Progenitor cell of endocrine pancreas (in vitro differentiated cells): ENCODE results near the gene CEMIP2. TPM values are rescaled to one million over a fixed set of nuclear protein-coding genes. Genes with fewer than 3 reads are reported as not detected.

Experiments used
- DNase-seq: peaks from one replicate; pipeline ENCODE4 v3.0.0; 2021; ENCODE audit warnings: low spot score; ENCODE audit not compliant: unreplicated experiment
- H3K27ac Mint-ChIP-seq: 2 replicates; pipeline ENCODE4 v1.8.0; 2021; ENCODE audit warnings: mild to moderate bottlenecking, moderate library complexity, mixed read lengths
- H3K27me3 Mint-ChIP-seq: 2 replicates; pipeline ENCODE4 v1.8.0; 2021; ENCODE audit warnings: mixed read lengths
- H3K36me3 Mint-ChIP-seq: 2 replicates; pipeline ENCODE4 v1.8.0; 2022; ENCODE audit warnings: mixed read lengths; ENCODE audit not compliant: insufficient read depth
- H3K4me1 Mint-ChIP-seq: 2 replicates; pipeline ENCODE4 v1.8.0; 2021; ENCODE audit warnings: low read depth, mixed read lengths
- H3K4me3 Mint-ChIP-seq: 2 replicates; pipeline ENCODE4 v1.8.0; 2021; ENCODE audit warnings: low read depth, mild to moderate bottlenecking, moderate library complexity, mixed read lengths
- H3K9me3 Mint-ChIP-seq: 2 replicates; pipeline ENCODE4 v1.8.0; 2021; ENCODE audit warnings: low read depth, mixed read lengths
- total RNA-seq: library from RNA; stranded (reverse); gene quantifications from 2 replicates; pipeline ENCODE4 v1.2.1, GENCODE V29; 2021
- TF ChIP-seq, protein P1 (sequence below): fragments of 200-600 bp; sonication (generic); IDR thresholded peaks from one replicate; pipeline ENCODE4 v1.5.0; 2021; ENCODE audit warnings: antibody characterized with exemption, mild to moderate bottlenecking; ENCODE audit not compliant: unreplicated experiment

The CEMIP2 gene
- total RNA-seq, 1 donor from 2014 or later, result 56.7 TPM

DNA sequence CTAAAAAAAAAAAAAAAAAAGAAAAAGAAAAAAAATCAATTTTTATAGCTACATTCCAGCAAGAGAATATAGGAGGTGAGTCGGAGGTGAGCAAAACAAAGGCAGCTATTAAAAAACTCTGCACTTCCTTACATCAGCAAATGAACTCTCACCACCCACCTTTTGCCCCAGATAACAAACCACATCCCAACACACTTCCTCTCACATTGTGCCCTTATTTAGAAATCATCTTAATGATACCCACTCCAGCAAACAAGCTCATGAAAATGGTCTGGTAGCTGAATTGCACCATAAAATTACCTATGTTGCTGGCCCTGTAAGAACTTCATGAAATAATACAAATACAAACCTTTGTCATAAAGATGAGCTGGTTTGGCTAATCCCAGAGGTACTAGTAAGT is 82.9 kb downstream of the CEMIP2 start:
- Mint-ChIP-seq H3K27ac (no peak overlapping the region), H3K36me3 (peaks cover 18% of the 10 kb centered on the region)

DNA sequence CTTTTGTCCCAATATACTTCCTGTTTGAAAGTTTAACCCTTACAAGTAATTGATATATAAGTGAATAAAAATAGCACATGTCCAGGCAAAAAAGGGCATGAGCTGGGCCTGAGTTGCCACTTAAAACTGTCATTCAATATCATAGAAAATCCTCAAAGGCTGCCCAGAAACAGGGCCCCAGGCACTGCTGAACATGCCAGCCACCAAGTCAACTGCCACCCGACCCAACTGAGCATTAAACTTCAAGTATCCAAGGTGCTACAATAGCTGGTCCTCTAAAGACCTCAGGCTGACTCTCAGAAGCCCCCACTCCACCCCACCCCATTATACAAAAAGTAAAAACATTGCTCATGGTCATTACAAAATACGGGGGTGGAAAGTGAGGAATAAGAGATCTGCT is 83.7 kb downstream of the CEMIP2 start:
- peaks cover 12% of the 10 kb centered on the region for H3K36me3 Mint-ChIP-seq
- no peak for DNase-seq
- H3K4me3 Mint-ChIP-seq, result no peak overlapping the region
- no peak overlapping the region for H3K27ac Mint-ChIP-seq
- H3K27me3 Mint-ChIP-seq, result no peaks in the 10 kb centered on the region
- TF ChIP-seq, protein P1, sequence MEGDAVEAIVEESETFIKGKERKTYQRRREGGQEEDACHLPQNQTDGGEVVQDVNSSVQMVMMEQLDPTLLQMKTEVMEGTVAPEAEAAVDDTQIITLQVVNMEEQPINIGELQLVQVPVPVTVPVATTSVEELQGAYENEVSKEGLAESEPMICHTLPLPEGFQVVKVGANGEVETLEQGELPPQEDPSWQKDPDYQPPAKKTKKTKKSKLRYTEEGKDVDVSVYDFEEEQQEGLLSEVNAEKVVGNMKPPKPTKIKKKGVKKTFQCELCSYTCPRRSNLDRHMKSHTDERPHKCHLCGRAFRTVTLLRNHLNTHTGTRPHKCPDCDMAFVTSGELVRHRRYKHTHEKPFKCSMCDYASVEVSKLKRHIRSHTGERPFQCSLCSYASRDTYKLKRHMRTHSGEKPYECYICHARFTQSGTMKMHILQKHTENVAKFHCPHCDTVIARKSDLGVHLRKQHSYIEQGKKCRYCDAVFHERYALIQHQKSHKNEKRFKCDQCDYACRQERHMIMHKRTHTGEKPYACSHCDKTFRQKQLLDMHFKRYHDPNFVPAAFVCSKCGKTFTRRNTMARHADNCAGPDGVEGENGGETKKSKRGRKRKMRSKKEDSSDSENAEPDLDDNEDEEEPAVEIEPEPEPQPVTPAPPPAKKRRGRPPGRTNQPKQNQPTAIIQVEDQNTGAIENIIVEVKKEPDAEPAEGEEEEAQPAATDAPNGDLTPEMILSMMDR, result no peak
- no peaks in the 10 kb centered on the region for H3K4me1 Mint-ChIP-seq
- H3K9me3 Mint-ChIP-seq, result no peaks in the 10 kb centered on the region

More for the DNA sequence above, 82.9 kb downstream of the CEMIP2 start:
- H3K27me3 Mint-ChIP-seq, result no peaks in the 10 kb centered on the region
- H3K4me3 Mint-ChIP-seq, result no peak overlapping the region
- H3K9me3 Mint-ChIP-seq, result no peaks in the 10 kb centered on the region
- DNase-seq, result no peak
- no peaks in the 10 kb centered on the region for H3K4me1 Mint-ChIP-seq
- TF ChIP-seq, protein P1, result no peak

GRCh38 chr9:71683598-71684235 is 84.6 kb downstream of the CEMIP2 start:
- Mint-ChIP-seq H3K27ac (no peak overlapping the region), H3K4me1 (no peaks in the 10 kb centered on the region), H3K9me3 (no peaks in the 10 kb centered on the region), H3K27me3 (no peaks in the 10 kb centered on the region), H3K4me3 (no peak overlapping the region), H3K36me3 (peaks cover 7% of the 10 kb centered on the region)
- DNase-seq, result no peak
- TF ChIP-seq, protein P1, result no peak

- Mint-ChIP-seq H3K9me3 (no peaks in the 10 kb centered on the region), H3K4me3 (no peak overlapping the region)
Observed at GRCh38 chr9:71681708-71682272, 86.5 kb downstream of the CEMIP2 start.

DNA sequence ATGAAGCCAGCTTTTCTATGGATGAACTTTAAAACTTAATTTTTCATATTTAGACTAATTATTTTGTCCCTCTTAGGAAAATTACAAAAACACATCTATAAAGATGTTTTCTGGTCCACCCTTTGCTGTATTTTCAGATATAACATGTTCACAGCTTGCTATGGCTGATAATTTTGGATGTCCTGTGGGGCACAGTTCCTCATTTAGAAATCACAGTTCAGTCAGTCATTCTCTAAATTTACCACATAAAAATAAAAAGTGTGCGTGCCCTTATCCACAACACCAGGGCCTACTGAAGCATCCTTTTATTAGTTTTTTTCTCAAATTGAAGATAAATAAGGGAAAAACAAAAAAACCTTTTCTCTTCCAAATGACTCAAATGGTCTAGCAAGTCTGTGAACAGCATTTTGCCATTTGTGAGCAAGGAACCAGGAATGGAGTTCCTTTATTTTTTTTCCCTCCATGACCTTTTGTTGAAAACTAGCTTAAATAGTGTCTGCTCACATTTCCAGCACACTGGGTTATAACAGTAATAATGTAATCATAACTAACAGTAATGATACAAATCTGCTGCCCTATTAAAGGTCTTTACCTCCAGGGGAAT is 87.1 kb downstream of the CEMIP2 start:
- H3K27ac Mint-ChIP-seq, result no peak overlapping the region
- H3K4me1 Mint-ChIP-seq, result peaks cover 5% of the 10 kb centered on the region

More at GRCh38 chr9:71681708-71682272, 86.5 kb downstream of the CEMIP2 start:
- no peaks in the 10 kb centered on the region for H3K27me3 Mint-ChIP-seq
- TF ChIP-seq, protein P1, result no peak
- no peak overlapping the region for H3K27ac Mint-ChIP-seq
- peaks cover 5% of the 10 kb centered on the region for H3K4me1 Mint-ChIP-seq
- no peak for DNase-seq
- peaks cover 4% of the 10 kb centered on the region for H3K36me3 Mint-ChIP-seq

More for the DNA sequence above, 87.1 kb downstream of the CEMIP2 start:
- TF ChIP-seq, protein P1, result no peak
- DNase-seq, result no peak
- peaks cover 4% of the 10 kb centered on the region for H3K36me3 Mint-ChIP-seq
- no peak overlapping the region for H3K4me3 Mint-ChIP-seq
- H3K9me3 Mint-ChIP-seq, result no peaks in the 10 kb centered on the region
- H3K27me3 Mint-ChIP-seq, result no peaks in the 10 kb centered on the region
